Testis (tissue), 2 donors: ENCODE data around the gene IFNGR2.

ENCODE experiments used
- CTCF ChIP-seq, 3 experiments: fragments of 450-650 bp in 2 of 3; fragments of 200-600 bp in 1 of 3; sonication (generic) in 1 of 3; IDR thresholded peaks; one replicate each; pipeline ENCODE4 v1.5.1; 2016 to 2019; ENCODE audit warnings: antibody characterized with exemption in 3 of 3, mild to moderate bottlenecking in 2 of 3, moderate library complexity in 1 of 3
- POLR2A ChIP-seq: fragments of 450-650 bp; IDR thresholded peaks from one replicate; pipeline ENCODE4 v1.6.1; 2017; ENCODE audit warnings: antibody characterized with exemption, mild to moderate bottlenecking, moderate library complexity

DNA sequence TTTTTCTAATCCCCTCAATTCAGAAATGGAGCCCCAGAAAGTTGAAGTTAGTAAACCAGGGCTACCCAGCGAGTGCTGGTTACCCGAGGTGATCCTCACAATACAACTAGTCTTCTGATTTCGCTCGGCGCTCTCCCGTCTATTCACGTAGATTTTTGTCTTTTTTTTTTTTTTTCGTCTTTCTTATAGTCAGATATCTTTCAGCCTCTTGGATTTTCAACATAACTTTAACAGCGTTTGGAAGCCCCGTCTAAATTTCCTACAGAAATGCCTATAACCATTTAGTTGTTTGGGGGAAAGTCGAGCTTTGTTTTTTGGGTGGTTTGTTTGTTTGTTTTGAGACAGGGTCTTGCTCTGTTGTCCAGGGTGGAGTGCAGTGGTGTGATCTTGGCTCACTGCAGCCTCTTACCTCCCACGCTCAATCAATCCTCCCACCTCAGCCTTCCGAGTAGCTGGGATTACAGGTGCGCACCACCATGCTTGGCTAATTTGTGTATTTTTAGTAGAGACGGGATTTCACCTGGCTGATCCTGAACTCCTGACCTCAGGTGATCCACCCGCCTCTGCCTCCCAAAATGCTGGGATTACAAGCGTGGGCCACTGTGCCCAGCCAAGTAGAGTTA is 77.4 kb downstream of the IFNGR2 start:
- no peak for TF ChIP-seq POLR2A
- TF ChIP-seq CTCF (IDR thresholded peaks at IDR 0.05): no peak
